KMS-11 (cell line): ENCODE measurements around the gene VIPAS39.

Experiments
- H2AFZ ChIP-seq: fragments of 200-600 bp; sonication (generic); 2 replicates; pipeline ENCODE4 v1.6.1; 2016; ENCODE audit warnings: antibody characterized with exemption, mixed run types, low read depth
- H3K27ac ChIP-seq: fragments of 200-600 bp; sonication (generic); 2 replicates; pipeline ENCODE4 v1.6.1; 2016; ENCODE audit warnings: mild to moderate bottlenecking, mixed run types
- H3K27me3 ChIP-seq: fragments of 200-600 bp; sonication (generic); 2 replicates; pipeline ENCODE4 v1.6.1; 2017; ENCODE audit warnings: mild to moderate bottlenecking, low read depth, mixed run types, moderate library complexity; ENCODE audit not compliant: insufficient read depth
- H3K36me3 ChIP-seq: fragments of 200-600 bp; sonication (generic); 2 replicates; pipeline ENCODE4 v1.6.1; 2017; ENCODE audit warnings: mild to moderate bottlenecking, mixed run types; ENCODE audit not compliant: insufficient read depth
- H3K4me1 ChIP-seq: fragments of 200-600 bp; sonication (generic); 2 replicates; pipeline ENCODE4 v1.6.1; 2016; ENCODE audit warnings: mild to moderate bottlenecking, low read depth, mixed run types; ENCODE audit not compliant: poor library complexity, severe bottlenecking
- H3K4me2 ChIP-seq: fragments of 200-600 bp; sonication (generic); 2 replicates; pipeline ENCODE4 v1.7.0; 2016; ENCODE audit warnings: mild to moderate bottlenecking, mixed run types
- H3K4me3 ChIP-seq: fragments of 200-600 bp; sonication (generic); IDR thresholded peaks from 2 replicates; pipeline ENCODE4 v1.6.1; 2017; ENCODE audit warnings: low read depth, low read length, mixed read lengths; ENCODE audit not compliant: insufficient read depth
- H3K79me2 ChIP-seq: fragments of 200-600 bp; sonication (generic); 2 replicates; pipeline ENCODE4 v1.6.1; 2016; ENCODE audit warnings: low read depth, mixed run types; ENCODE audit not compliant: insufficient read depth
- H3K9ac ChIP-seq: fragments of 200-600 bp; sonication (generic); 2 replicates; pipeline ENCODE4 v1.6.1; 2016; ENCODE audit warnings: mild to moderate bottlenecking, mixed run types
- H4K20me1 ChIP-seq: fragments of 200-600 bp; sonication (generic); 2 replicates; pipeline ENCODE4 v1.6.1; 2016; ENCODE audit warnings: mild to moderate bottlenecking, mixed run types; ENCODE audit not compliant: insufficient read depth
- TF ChIP-seq, protein P1 (sequence below): fragments of 200-600 bp; sonication (generic); conservative IDR thresholded peaks from 2 replicates; pipeline ENCODE4 v1.6.1; 2017; ENCODE audit warnings: low read depth, mild to moderate bottlenecking, antibody characterized with exemption, low read length, moderate library complexity, mixed read lengths

The VIPAS39 gene

DNA sequence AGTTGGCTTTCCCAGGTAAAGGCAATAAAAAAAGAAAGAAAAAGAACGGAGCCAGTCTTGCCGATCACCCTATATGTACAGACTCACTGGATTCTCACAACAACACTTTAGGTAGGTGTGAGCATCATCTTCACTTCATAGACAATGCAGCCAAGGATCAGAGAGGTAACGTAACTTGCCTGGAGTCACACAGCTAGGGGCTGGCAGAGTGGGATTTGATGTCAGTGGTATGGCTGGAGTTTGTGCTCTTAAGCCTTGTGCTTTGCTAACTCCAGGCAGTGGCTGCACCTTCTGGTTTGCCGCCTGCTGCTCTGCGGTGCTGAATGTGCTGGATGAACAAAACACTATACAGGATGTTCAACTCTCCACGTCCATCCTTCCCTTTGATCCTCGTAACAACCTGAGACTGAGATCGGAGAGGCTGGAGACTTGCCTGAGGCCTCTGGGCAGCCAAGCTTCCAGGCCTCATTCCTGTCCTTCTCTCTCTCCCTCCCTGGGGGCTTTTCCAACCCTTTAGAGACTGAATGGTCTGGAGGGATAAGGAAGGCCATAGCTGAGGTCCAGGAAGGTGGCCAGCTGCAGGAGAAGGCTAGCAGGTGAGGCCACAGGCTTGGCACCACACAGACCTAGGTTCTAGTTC lies 33.1 kb upstream of the VIPAS39 start:
- no peak overlapping the region for H2AFZ ChIP-seq
- H3K4me2 ChIP-seq = no peak overlapping the region
- H3K9ac ChIP-seq = no peak overlapping the region
- no peaks in the 10 kb centered on the region for H3K27me3 ChIP-seq
- H4K20me1 ChIP-seq = no peaks in the 10 kb centered on the region
- no peaks in the 10 kb centered on the region for H3K79me2 ChIP-seq
- no peak overlapping the region for H3K27ac ChIP-seq
- no peak overlapping the region for H3K4me3 ChIP-seq
- TF ChIP-seq, protein P1, sequence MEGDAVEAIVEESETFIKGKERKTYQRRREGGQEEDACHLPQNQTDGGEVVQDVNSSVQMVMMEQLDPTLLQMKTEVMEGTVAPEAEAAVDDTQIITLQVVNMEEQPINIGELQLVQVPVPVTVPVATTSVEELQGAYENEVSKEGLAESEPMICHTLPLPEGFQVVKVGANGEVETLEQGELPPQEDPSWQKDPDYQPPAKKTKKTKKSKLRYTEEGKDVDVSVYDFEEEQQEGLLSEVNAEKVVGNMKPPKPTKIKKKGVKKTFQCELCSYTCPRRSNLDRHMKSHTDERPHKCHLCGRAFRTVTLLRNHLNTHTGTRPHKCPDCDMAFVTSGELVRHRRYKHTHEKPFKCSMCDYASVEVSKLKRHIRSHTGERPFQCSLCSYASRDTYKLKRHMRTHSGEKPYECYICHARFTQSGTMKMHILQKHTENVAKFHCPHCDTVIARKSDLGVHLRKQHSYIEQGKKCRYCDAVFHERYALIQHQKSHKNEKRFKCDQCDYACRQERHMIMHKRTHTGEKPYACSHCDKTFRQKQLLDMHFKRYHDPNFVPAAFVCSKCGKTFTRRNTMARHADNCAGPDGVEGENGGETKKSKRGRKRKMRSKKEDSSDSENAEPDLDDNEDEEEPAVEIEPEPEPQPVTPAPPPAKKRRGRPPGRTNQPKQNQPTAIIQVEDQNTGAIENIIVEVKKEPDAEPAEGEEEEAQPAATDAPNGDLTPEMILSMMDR = no peak
- H3K36me3 ChIP-seq = no peaks in the 10 kb centered on the region
- H3K4me1 ChIP-seq = no peaks in the 10 kb centered on the region

DNA sequence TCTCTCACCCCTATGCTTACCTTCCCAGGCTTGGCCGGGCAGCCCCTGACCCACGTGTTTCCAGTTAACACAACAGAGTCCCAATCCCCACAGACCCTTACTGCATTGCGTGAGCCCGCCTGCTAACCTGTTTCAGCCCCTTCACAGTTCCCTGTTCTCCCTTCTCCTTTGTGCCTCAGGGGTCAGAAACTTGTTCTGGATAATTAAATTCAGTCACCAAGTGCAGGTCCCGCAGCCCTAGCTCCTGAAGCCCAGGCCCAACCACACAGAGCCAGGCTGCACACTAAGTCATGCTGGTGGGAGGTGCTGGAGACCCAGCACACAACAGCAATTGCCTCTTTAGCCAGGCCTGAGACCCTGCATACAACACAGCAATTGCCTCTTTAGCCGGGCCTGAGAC lies 31.6 kb upstream of the VIPAS39 start:
- Histone ChIP-seq H3K4me2 (no peak overlapping the region), H3K27me3 (no peaks in the 10 kb centered on the region), H4K20me1 (no peaks in the 10 kb centered on the region), H3K36me3 (no peaks in the 10 kb centered on the region), H3K27ac (no peak overlapping the region), H2AFZ (no peak overlapping the region), H3K79me2 (no peaks in the 10 kb centered on the region), H3K4me3 (no peak overlapping the region), H3K4me1 (no peaks in the 10 kb centered on the region), H3K9ac (no peak overlapping the region)
- TF ChIP-seq, protein P1 = no peak

DNA sequence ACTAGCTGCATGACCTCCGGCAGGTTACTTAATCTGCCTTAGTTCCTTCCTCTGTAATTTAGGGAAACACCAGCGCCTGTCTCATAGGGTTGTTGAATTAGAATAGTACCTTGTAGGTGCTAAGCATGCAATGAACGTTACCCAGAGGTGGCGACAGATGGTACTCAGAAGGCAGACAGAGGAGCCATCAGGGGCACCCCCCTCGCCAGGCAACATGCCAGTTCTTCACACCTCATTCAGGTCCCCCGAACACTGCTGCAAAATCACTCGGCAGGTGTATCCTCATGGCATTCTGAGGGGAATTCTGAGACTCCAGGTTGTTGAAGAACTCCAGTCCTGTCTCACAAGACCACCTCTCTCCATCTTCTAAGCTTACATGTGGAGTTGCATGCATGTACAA lies 31.2 kb upstream of the VIPAS39 start:
- Histone ChIP-seq H3K4me3 (no peak overlapping the region), H4K20me1 (no peaks in the 10 kb centered on the region), H3K79me2 (no peaks in the 10 kb centered on the region), H3K4me2 (no peak overlapping the region), H2AFZ (no peak overlapping the region), H3K9ac (no peak overlapping the region), H3K36me3 (no peaks in the 10 kb centered on the region), H3K27me3 (no peaks in the 10 kb centered on the region), H3K4me1 (no peaks in the 10 kb centered on the region), H3K27ac (no peak overlapping the region)
- TF ChIP-seq, protein P1 = no peak

DNA sequence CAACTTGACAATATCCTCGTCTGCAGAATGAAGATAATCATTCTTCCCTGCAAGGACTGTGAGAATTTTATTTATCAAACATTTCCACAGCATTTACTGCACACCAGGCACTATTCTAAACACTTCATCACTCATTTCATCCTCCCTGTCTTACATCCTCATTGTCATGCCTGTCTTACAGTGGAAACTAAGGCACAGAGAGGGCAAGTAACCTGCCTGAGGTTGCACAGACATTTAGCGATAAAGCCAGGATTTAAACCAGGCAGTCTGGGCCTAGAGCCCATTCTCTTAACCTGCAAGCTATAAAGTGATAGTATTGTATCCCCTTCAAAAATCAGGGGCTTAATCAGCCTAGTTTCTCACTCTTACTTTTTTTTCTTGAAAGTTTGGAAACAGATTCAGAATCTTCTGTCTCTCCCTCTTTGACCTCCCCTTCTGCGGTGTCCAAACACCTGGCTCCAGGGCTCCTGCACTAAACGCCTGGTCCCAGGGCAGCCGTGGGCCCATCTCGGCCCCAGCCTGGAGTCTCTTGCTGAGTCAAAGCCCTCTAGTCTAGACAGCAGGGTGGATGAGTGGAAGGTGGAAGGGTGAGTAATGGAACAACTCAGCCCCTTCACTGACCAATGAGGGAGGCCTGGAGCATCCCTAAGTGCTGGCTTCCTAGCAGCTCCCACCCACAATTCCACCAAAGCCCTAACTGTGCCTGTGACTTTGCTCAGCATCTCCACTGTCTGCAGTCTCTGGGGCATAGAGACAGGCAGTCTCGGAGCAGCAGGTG lies 28.7 kb upstream of the VIPAS39 start:
- Histone ChIP-seq H3K4me2 (no peak overlapping the region), H3K4me3 (no peak overlapping the region), H4K20me1 (no peaks in the 10 kb centered on the region), H3K79me2 (no peaks in the 10 kb centered on the region), H3K27ac (no peak overlapping the region), H2AFZ (no peak overlapping the region), H3K27me3 (no peaks in the 10 kb centered on the region), H3K36me3 (no peaks in the 10 kb centered on the region), H3K4me1 (no peaks in the 10 kb centered on the region), H3K9ac (no peak overlapping the region)
- TF ChIP-seq, protein P1 = no peak
